ENCODE data around the gene USO1.
"Not testable (repeated sequence)": the region's sequence is repeated elsewhere in the genome, so short reads cannot be mapped to it uniquely, and the experiment has no call there.

GRCh38 chr4:75687125-75687524, 37.3 kb upstream of the USO1 start:
- TF ChIP-seq CTCF (optimal IDR thresholded peaks at IDR 0.05 in 1 of 3, IDR thresholded peaks at IDR 0.05 in 1 of 3, conservative IDR thresholded peaks at IDR 0.05 in 1 of 3; ENCODE audit: extremely low read depth in 1 of 3, insufficient read depth in 2 of 3, low read length in 3 of 3); EZH2 (IDR thresholded peaks at IDR 0.05; ENCODE audit: low read length): not testable (repeated sequence)
